SK-N-SH treated with all-trans-retinoic acid at 6 μM for 48 hours (cell line): ENCODE results near the gene SYT12.

Experiments
- BACH2 ChIP-seq: fragments of 250-450 bp; sonication (Bioruptor Pico); IDR thresholded peaks from 2 replicates; pipeline ENCODE4 v1.9.0; 2021; ENCODE audit warnings: mild to moderate bottlenecking, borderline replicate concordance
- RARB ChIP-seq: fragments of 250-450 bp; sonication (Bioruptor Pico); IDR thresholded peaks from 2 replicates; pipeline ENCODE4 v1.8.0; 2021; ENCODE audit warnings: mild to moderate bottlenecking, moderate library complexity
- ZFP3 ChIP-seq: fragments of 250-450 bp; sonication (Bioruptor Pico); IDR thresholded peaks from 2 replicates; pipeline ENCODE4 v1.5.0; 2020; ENCODE audit warnings: mild to moderate bottlenecking, moderate library complexity

- TF ChIP-seq BACH2 (CRISPR knock-in tag) (no peak), ZFP3 (CRISPR knock-in tag) (no peak), RARB (CRISPR knock-in tag) (no peak)
These were observed 27.2 kb downstream of the SYT12 start for GRCh38 chr11:67050139-67050538.
